ENCODE measurements around the gene MEPCE.

DNA sequence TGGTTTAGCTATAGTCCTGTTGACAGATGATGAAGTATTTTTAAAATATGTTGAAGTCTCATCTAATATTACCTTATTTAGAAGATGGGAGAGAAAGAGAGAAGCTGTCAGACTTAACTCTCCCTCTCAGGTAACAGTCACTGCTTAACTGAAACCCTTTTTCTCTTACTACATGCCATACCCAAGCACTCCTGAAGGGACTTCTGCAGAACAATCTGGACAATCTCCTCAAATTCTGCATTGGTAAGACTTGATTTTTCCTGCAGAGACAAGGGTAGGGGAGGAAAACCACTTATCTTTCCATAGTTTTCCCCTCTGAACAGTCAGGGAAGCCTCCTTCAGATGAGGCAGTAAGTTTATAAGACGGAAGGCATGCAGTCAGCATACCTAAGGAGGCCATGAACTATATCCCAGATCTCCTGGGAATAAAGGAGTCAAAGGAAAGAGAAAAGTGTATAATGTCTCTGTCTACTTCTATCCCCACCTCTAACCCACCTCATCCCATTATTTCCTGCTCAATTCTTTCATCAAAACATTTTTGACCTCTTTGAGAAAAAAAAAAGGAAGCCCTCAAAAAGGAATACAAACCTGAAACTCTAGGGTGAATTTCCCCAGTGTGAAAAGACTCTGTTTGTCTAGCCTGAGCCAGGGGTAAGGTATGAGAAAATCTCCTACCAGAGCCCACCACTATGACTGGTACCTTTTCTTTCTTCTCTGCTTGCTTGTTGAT, 10.5 kb upstream of the MEPCE start:
- TF ChIP-seq POLR2A (IDR thresholded peaks at IDR 0.05; ENCODE audit: low read length) (no peak), GATA1 (IDR thresholded peaks at IDR 0.05; ENCODE audit: low read depth, low read length) (no peak)
